HG03066 (cell line): Measurements from ENCODE around the gene SCN5A.

Experiments
- ATAC-seq: cut with Tn5 transposase; IDR thresholded peaks from one replicate; pipeline ENCODE4 v1.9.1; 2021; ENCODE audit warnings: low read depth; ENCODE audit not compliant: unreplicated experiment

SCN5A gene

DNA sequence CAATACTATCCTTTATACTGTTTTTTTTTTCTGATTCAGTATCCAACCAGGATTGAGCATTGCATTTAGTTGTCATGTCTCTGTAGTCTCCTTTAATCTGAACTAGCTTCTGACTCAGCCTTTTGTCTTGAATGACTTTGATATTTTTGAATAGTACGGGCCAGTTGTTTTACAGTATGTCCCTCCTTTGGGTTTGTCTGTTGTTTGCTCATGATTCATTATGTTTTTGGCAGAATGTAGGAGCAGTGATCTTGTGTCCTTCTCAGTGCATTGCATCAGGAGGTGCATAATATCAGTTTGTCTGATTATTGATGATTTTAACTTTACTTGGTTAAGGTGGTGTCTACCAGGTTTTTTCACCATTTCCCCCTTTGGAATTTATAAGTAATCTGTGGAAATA, 132.8 kb downstream of the SCN5A start:
- no peak for ATAC-seq

DNA sequence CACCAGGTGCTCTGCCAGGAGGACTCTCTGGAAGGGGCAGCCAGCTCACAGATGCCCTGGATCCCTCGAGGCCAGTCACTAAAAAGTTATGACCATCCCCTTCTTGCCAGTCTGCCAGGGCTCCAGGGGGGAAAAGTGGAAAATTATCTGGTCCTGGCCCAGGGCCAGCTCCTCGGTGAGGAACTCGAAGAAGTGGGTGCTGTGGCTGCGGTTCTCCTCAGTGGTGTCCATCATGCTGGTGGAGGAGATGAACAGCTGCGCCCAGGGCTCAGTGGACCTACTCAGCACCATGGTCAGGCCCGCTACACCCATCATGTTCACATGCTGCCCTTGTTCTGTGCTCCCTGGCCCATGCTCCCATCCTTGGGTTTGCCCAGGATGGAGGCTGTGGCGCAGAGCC, 134.1 kb downstream of the SCN5A start:
- ATAC-seq = no peak

DNA sequence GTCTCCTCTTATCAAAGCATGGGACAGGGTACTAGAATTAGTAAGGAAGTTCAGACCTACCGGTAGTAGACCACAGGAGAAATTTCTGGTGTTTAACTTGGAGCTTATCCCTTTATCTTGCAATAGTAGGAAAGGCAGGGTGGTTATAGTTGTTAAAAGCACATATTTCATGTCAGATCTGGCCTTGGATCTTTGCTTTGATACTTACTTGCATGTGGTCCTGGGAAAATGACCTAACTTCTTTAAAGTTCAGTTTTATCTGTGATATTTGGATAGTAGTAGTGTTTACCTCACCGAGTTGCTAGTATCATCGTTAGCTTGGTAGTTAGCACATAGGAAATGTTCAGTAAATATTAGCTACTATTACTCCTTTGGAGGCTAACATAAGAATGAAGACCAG, 137.9 kb downstream of the SCN5A start:
- no peak for ATAC-seq

DNA sequence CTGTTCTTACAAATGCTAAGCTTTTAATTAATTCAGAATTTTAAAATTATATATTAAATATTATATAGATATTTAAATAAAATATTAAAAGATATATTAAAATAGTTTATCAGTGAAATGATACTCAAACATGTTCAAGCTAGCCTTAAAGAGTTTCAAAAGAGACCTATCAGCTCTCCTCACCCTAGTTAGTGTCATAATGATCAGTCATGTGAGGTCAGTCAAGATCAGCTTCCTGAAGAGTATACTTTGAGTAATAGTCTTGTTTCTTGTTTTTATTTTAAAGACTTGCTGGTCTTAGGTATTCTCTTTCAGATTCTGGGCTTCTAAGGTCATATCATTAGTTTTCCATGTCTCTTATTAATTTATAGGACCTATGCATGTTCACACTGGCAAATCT, 138.9 kb downstream of the SCN5A start:
- ATAC-seq = no peak

DNA sequence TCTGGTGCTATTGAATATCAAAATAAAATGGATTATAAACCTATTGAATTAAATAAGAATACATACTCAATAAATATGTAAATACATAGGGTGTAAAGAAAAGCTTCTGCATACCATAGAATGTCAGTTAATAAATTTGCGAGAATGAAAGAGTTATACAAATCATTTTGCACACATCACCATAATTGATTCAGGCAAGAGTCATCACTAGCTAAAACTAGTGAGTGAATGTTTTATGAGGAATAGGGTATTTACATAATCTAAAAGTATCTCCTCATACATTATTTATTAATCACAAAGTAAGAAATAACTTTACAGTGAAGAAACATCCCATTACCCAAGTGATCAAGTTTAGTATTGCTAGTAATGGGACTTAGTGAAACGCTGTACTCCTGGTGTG, 139.8 kb downstream of the SCN5A start:
- ATAC-seq = no peak

DNA sequence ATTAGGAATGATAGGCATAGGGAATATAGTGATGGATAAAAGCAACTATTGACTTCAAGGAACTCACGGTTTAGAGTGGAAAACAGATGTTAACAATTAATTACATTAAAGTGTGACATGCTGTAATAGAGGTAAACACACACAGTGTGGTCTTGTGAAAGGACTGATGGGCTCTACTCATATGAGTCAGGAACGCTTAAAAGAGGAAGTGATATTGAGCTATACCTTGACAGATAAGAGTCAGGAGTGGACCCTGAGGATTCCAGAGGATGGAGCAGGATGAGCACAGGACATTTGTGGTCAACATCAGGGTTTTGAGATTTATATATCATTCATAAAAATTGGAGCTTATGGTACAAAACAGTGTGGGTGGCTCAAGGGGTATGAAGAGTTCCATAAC, 142.4 kb downstream of the SCN5A start:
- peak; percentile 95 for ATAC-seq

DNA sequence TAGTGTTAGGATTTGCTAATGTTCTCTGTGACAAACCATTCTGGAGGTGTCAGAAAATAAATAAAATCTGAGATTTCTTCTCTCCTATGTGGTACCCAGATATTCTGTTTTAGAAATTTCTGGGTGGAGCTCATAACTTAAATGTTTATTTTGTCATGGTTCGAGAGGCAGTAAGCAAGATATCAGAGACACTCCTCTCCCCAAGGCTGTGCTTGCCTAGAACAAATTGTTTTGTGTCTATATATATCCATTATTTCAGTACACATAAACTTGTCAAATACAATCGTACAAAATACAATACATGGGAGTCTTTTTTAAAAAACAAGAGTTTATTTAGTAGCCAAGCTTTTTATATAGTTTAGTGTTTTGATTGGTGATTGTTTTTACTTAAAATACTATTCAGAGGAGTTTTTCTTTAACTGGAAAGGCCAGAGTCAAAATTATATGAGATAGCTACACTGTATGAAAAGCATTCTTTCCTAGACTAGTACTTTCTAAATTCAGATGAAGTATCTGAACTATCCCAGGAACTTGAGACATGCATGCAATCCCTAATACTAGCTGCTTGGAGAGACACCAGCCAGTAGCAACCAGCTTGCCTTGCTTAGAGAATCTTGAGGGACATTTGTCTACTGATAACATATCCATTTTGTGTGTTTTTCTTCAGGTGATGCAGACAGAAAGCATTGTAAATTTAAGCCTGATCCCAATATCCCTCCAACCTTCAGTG, 148.6 kb downstream of the SCN5A start:
- ATAC-seq = no peak
